Astrocyte (in vitro differentiated cells and primary cell): ENCODE results near the gene HECW1.

Experiments used
- CTCF ChIP-seq: IDR thresholded peaks from 2 replicates; pipeline ENCODE4 v1.5.1; 2011; ENCODE audit warnings: low read depth, mild to moderate bottlenecking, inconsistent platforms, low read length, moderate library complexity; ENCODE audit not compliant: insufficient read depth
- EZH2 ChIP-seq: IDR thresholded peaks from 2 replicates; pipeline ENCODE4 v1.6.1; 2012; ENCODE audit warnings: mild to moderate bottlenecking, low read length, inconsistent platforms; ENCODE audit not compliant: insufficient read depth

DNA sequence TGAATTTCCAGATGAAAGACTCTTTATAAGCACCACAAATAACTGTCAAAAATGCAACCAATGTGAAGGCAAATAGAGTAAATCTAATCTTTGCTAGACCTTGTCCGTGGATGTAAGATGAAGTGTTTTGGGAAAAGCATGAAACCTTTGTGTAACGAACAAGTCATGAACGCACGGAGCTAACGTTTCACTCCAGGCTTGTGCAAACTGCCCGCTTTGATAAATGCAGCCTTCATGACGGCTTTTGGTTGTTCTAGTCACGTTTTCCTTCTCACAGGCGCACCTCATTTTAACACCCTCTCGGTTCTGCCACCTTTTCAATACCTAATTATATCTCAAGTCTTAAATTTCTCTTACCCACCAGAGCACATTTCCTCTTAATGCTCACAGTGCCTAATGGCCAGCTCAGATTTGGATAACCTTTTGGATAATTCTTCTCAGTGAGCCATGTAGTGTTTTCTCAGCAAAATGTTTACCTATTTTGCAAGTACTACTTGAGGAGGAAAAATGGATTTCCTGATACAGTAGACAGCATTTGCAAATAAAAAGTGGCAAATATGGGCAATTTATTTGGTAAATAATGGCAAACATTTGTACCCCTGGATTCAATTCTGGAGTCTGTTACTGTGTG is 63.2 kb downstream of the HECW1 start:
- TF ChIP-seq CTCF, result no peak
- no peak for TF ChIP-seq EZH2
